GM19025 (cell line): ENCODE data around the gene NEUROD2.
"Not testable (repeated sequence)": the region's sequence is repeated elsewhere in the genome, so short reads cannot be mapped to it uniquely, and the experiment has no call there.

ENCODE experiments used
- ATAC-seq: cut with Tn5 transposase; IDR thresholded peaks from one replicate; pipeline ENCODE4 v1.9.1; 2021; ENCODE audit warnings: mild to moderate bottlenecking, low read depth, moderate library complexity; ENCODE audit not compliant: unreplicated experiment

Gene NEUROD2

GRCh38 chr17:39591958-39592954 is 15.5 kb downstream of the NEUROD2 start:
- ATAC-seq = no peak

GRCh38 chr17:39590180-39590579 is 17.5 kb downstream of the NEUROD2 start:
- not testable (repeated sequence) for ATAC-seq

GRCh38 chr17:39582658-39583057 is 25.1 kb downstream of the NEUROD2 start:
- no peak for ATAC-seq

- ATAC-seq = no peak
These were observed 26.0 kb downstream of the NEUROD2 start for GRCh38 chr17:39581759-39582085.

GRCh38 chr17:39581071-39581758 is 26.5 kb downstream of the NEUROD2 start:
- ATAC-seq = no peak

- no peak for ATAC-seq
These were observed 27.6 kb downstream of the NEUROD2 start for GRCh38 chr17:39580082-39580468.

- no peak for ATAC-seq
These were observed 28.2 kb downstream of the NEUROD2 start for GRCh38 chr17:39579318-39580081.

- no peak for ATAC-seq
These were observed 29.4 kb downstream of the NEUROD2 start for GRCh38 chr17:39578272-39578671.

- ATAC-seq = no peak
These were observed 31.5 kb downstream of the NEUROD2 start for GRCh38 chr17:39576187-39576586.

GRCh38 chr17:39573447-39574298 is 34.0 kb downstream of the NEUROD2 start:
- ATAC-seq = no peak

GRCh38 chr17:39572121-39572520 is 35.6 kb downstream of the NEUROD2 start:
- no peak for ATAC-seq

GRCh38 chr17:39569126-39569525 is 38.6 kb downstream of the NEUROD2 start:
- no peak for ATAC-seq

- ATAC-seq = no peak
These were observed 39.0 kb downstream of the NEUROD2 start for GRCh38 chr17:39568702-39569101.

GRCh38 chr17:39566094-39566850 is 41.4 kb downstream of the NEUROD2 start:
- no peak for ATAC-seq

GRCh38 chr17:39564211-39564848 is 43.4 kb downstream of the NEUROD2 start:
- no peak for ATAC-seq

- ATAC-seq = no peak
These were observed 44.2 kb downstream of the NEUROD2 start for GRCh38 chr17:39563476-39563875.

GRCh38 chr17:39562976-39563375 is 44.7 kb downstream of the NEUROD2 start:
- no peak for ATAC-seq

- ATAC-seq = no peak
These were observed 45.3 kb downstream of the NEUROD2 start for GRCh38 chr17:39562395-39562794.

GRCh38 chr17:39556423-39556822 is 51.3 kb downstream of the NEUROD2 start:
- no peak for ATAC-seq
